Chondrocyte (in vitro differentiated cells): ENCODE results near the gene MTAP. TPM values are rescaled to one million over a fixed set of nuclear protein-coding genes. Genes with fewer than 3 reads are reported as not detected.

Experiments
- DNase-seq: peaks from one replicate; pipeline ENCODE4 v3.0.0; 2021; ENCODE audit warnings: mixed read lengths, low spot score
- H3K27ac Mint-ChIP-seq: one replicate; pipeline ENCODE4 v1.8.0; 2021; ENCODE audit warnings: mild to moderate bottlenecking, moderate library complexity, mixed read lengths; ENCODE audit not compliant: unreplicated experiment
- H3K27me3 Mint-ChIP-seq: 2 replicates; pipeline ENCODE4 v1.8.0; 2021; ENCODE audit warnings: low read depth, mixed read lengths
- H3K36me3 Mint-ChIP-seq: 2 replicates; pipeline ENCODE4 v1.8.0; 2021; ENCODE audit warnings: low read depth, mixed read lengths
- H3K4me1 Mint-ChIP-seq: 2 replicates; pipeline ENCODE4 v1.8.0; 2021; ENCODE audit warnings: low read depth, mild to moderate bottlenecking, mixed read lengths
- H3K4me3 Mint-ChIP-seq: one replicate; pipeline ENCODE4 v1.8.0; 2021; ENCODE audit warnings: mild to moderate bottlenecking, moderate library complexity, mixed read lengths; ENCODE audit not compliant: unreplicated experiment
- H3K9me3 Mint-ChIP-seq: 2 replicates; pipeline ENCODE4 v1.8.0; 2021; ENCODE audit warnings: low read depth, mixed read lengths
- total RNA-seq: library from RNA; stranded (reverse); gene quantifications from 3 replicates; pipeline ENCODE4 v1.2.1, GENCODE V29; 2021
- TF ChIP-seq, protein P1 (sequence below): fragments of 200-600 bp; sonication (generic); IDR thresholded peaks from 2 replicates; pipeline ENCODE4 v1.5.0; 2021; ENCODE audit warnings: antibody characterized with exemption, mild to moderate bottlenecking, moderate library complexity

The MTAP gene
- total RNA-seq, 1 donor from 2014 or later = 33.7 TPM

DNA sequence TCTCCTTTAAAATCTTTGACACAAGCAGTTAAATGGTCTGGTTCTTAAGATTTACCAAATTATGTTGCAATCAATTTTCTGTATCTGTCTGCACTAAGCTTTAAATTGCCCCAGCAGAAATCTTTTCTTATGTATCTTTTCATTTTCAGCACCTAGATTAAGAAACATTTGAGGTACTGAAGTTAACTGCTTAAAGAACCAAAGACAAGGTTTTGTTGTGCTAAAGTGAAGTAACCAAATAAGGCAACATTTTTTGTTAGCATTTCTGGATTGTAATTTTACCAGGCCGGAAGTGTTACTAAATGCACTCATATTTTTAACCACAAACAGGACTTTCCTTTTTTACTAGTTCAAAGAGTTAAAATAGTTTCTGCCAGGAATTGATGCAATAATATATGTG is 24.1 kb upstream of the MTAP start:
- TF ChIP-seq, protein P1, sequence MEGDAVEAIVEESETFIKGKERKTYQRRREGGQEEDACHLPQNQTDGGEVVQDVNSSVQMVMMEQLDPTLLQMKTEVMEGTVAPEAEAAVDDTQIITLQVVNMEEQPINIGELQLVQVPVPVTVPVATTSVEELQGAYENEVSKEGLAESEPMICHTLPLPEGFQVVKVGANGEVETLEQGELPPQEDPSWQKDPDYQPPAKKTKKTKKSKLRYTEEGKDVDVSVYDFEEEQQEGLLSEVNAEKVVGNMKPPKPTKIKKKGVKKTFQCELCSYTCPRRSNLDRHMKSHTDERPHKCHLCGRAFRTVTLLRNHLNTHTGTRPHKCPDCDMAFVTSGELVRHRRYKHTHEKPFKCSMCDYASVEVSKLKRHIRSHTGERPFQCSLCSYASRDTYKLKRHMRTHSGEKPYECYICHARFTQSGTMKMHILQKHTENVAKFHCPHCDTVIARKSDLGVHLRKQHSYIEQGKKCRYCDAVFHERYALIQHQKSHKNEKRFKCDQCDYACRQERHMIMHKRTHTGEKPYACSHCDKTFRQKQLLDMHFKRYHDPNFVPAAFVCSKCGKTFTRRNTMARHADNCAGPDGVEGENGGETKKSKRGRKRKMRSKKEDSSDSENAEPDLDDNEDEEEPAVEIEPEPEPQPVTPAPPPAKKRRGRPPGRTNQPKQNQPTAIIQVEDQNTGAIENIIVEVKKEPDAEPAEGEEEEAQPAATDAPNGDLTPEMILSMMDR = no peak
- peaks cover 7% of the 10 kb centered on the region for H3K27me3 Mint-ChIP-seq
- no peaks in the 10 kb centered on the region for H3K4me1 Mint-ChIP-seq
- H3K4me3 Mint-ChIP-seq = no peak overlapping the region
- H3K9me3 Mint-ChIP-seq = no peaks in the 10 kb centered on the region
- no peak for DNase-seq
- H3K36me3 Mint-ChIP-seq = no peaks in the 10 kb centered on the region
- no peak overlapping the region for H3K27ac Mint-ChIP-seq

DNA sequence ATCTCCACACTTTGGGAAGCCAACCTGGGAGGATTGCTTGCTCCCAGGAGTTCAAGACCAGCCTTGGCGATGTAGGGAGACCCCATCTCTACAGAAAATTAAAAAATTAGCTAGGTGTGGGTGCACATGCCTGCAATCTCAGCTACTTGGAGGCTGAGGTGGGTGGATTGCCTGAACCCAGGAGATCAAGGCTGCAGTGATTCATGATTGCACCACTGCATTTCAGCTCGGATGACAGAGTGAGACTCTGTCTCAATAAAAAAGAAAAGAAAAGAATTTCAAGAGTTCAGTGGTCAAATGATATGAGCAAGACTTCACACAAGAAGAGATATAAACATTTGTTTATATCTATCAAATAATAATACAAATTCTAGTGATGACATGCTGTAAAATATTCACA is 23.0 kb upstream of the MTAP start:
- no peaks in the 10 kb centered on the region for H3K36me3 Mint-ChIP-seq
- H3K4me3 Mint-ChIP-seq = no peak overlapping the region
- H3K4me1 Mint-ChIP-seq = no peaks in the 10 kb centered on the region
- H3K27me3 Mint-ChIP-seq = peaks cover 16% of the 10 kb centered on the region
- TF ChIP-seq, protein P1 = no peak
- H3K27ac Mint-ChIP-seq = no peak overlapping the region
- DNase-seq = no peak
- no peaks in the 10 kb centered on the region for H3K9me3 Mint-ChIP-seq

DNA sequence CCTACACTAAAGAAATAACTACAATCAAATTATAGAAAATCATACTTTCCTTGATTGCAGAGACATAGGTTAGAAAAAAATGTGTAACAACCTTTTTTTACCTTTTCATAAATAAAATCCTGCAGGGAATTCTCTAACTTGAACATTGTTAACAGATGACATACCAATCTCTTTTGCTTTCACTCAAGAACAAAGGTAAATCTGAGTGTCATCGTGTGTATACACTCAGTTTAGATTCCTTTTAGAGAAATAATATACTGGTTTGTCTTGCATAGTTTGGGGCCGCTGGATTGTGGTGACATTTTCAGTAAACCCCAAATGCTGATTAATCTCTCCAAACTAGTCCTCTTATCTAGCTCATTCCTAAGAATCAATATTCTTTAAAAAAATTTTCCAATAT is 20.8 kb upstream of the MTAP start:
- Mint-ChIP-seq H3K36me3 (no peaks in the 10 kb centered on the region), H3K4me3 (no peak overlapping the region), H3K9me3 (no peaks in the 10 kb centered on the region), H3K27ac (no peak overlapping the region), H3K27me3 (peaks cover 32% of the 10 kb centered on the region), H3K4me1 (no peaks in the 10 kb centered on the region)
- TF ChIP-seq, protein P1 = no peak
- no peak for DNase-seq

DNA sequence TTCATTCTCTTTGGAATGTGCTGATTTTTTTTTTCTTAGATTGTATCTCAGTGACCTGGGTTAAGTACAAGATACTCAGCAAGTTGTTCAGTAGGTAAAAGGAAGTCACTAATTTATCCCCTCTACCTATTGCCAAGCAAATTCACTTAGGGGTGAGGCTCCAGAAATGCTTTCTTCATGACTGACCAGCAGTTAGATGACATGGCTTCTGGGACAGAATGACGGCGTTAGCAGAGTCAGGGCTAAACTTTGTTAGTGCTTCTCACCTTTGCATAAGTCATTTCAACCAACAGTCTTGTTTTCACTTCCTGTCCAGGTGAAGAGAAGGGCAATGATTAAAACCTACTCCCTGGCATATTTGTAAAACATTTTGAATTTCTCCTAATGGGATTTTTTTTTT is 20.2 kb upstream of the MTAP start:
- Mint-ChIP-seq H3K27ac (no peak overlapping the region), H3K4me3 (no peak overlapping the region), H3K27me3 (peaks cover 32% of the 10 kb centered on the region), H3K9me3 (no peaks in the 10 kb centered on the region), H3K36me3 (no peaks in the 10 kb centered on the region), H3K4me1 (no peaks in the 10 kb centered on the region)
- TF ChIP-seq, protein P1 = no peak
- DNase-seq = no peak

DNA sequence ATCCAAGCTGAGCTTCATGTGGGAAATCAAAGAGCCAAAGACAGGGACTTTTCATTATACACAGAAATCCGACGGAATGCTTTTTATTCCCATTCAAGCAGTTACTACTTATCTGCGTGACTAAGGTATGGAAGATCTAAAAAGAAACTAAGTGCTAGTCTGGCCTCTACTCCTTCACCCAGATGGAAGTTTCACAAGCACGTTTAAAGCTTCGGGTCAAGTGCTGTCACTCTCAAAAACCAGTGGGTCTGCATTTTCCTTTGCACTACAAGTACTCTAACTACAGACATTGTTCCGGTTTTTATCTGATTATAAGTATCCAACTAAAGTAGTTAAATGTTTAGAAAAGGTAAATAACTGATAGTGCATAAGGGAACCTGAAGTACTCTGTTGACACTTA is 13.7 kb upstream of the MTAP start:
- Mint-ChIP-seq H3K27ac (no peak overlapping the region), H3K27me3 (peaks cover 42% of the 10 kb centered on the region), H3K36me3 (no peaks in the 10 kb centered on the region), H3K4me3 (no peak overlapping the region), H3K9me3 (no peaks in the 10 kb centered on the region), H3K4me1 (no peaks in the 10 kb centered on the region)
- DNase-seq = no peak
- TF ChIP-seq, protein P1 = no peak
